GM19023 (cell line): ENCODE results near the gene CARD10.
A peak's percentile ranks its signal among the peaks of the same experiment; 100 is the strongest.

ENCODE experiments used
- ATAC-seq: cut with Tn5 transposase; IDR thresholded peaks from one replicate; pipeline ENCODE4 v1.9.1; 2021; ENCODE audit warnings: mild to moderate bottlenecking, moderate library complexity; ENCODE audit not compliant: unreplicated experiment

CARD10 gene

GRCh38 chr22:37507731-37508130 lies 11.5 kb downstream of the CARD10 start:
- ATAC-seq = no peak

- no peak for ATAC-seq
Observed at GRCh38 chr22:37505989-37506388, 13.2 kb downstream of the CARD10 start.

GRCh38 chr22:37505565-37505964 lies 13.7 kb downstream of the CARD10 start:
- ATAC-seq = no peak

GRCh38 chr22:37504964-37505363 lies 14.3 kb downstream of the CARD10 start:
- ATAC-seq = no peak

GRCh38 chr22:37503850-37504249 lies 15.4 kb downstream of the CARD10 start:
- ATAC-seq = no peak

- ATAC-seq = no peak
Observed at GRCh38 chr22:37503183-37503683, 16.0 kb downstream of the CARD10 start.

GRCh38 chr22:37502342-37503182 lies 16.7 kb downstream of the CARD10 start:
- ATAC-seq = no peak

- no peak for ATAC-seq
Observed at GRCh38 chr22:37501610-37502341, 17.4 kb downstream of the CARD10 start.

- ATAC-seq = no peak
Observed at GRCh38 chr22:37500745-37501609, 18.2 kb downstream of the CARD10 start.

GRCh38 chr22:37499789-37500540 lies 19.2 kb downstream of the CARD10 start:
- ATAC-seq = no peak

GRCh38 chr22:37499027-37499707 lies 20.0 kb downstream of the CARD10 start:
- ATAC-seq = no peak

- peak; percentile 55 for ATAC-seq
Observed at GRCh38 chr22:37498289-37498909, 20.8 kb downstream of the CARD10 start.

- ATAC-seq = no peak
Observed at GRCh38 chr22:37497062-37497599, 22.1 kb downstream of the CARD10 start.

GRCh38 chr22:37496651-37497050 lies 22.6 kb downstream of the CARD10 start:
- no peak for ATAC-seq

GRCh38 chr22:37493979-37494378 lies 25.2 kb downstream of the CARD10 start:
- ATAC-seq = no peak

GRCh38 chr22:37492428-37493344 lies 26.5 kb downstream of the CARD10 start:
- ATAC-seq = no peak

GRCh38 chr22:37491559-37492427 lies 27.4 kb downstream of the CARD10 start:
- ATAC-seq = no peak
